Tibial nerve (tissue), 4 donors: ENCODE results near the gene SEL1L2.

Experiments
- CTCF ChIP-seq, 5 experiments: fragments of 200-600 bp in 3 of 5; fragments of 450-650 bp in 2 of 5; sonication (generic) in 3 of 5; IDR thresholded peaks; one replicate each; pipeline ENCODE4 v1.5.1; 2016 to 2019; ENCODE audit warnings: antibody characterized with exemption in 5 of 5, mild to moderate bottlenecking in 3 of 5, moderate library complexity in 2 of 5
- EP300 ChIP-seq, 2 donors: sonication (generic); formaldehyde crosslinking; IDR thresholded peaks; one replicate each; pipeline ENCODE4 v1.6.1; 2017; ENCODE audit warnings: antibody characterized with exemption in 2 of 2, mild to moderate bottlenecking in 1 of 2

GRCh38 chr20:13990465-13990864 lies at the start of gene SEL1L2:
- TF ChIP-seq CTCF (IDR thresholded peaks at IDR 0.05): no peak
- no peak for TF ChIP-seq EP300 (IDR thresholded peaks at IDR 0.05)
